GM23338 (cell line): ENCODE measurements around the gene MSRB1. TPM values are rescaled to one million over a fixed set of nuclear protein-coding genes. Genes with fewer than 3 reads are reported as not detected.

Source experiments
- ATAC-seq: fragments of 200-7000 bp; cut with Tn5 transposase; 3 replicates; pipeline ENCODE4 v1.9.1; 2020
- DNase-seq: peaks from one replicate; pipeline ENCODE4 v3.0.0-alpha.2; 2015; ENCODE audit warnings: low spot score
- H2AFZ ChIP-seq: fragments of 200-600 bp; sonication (generic); 2 replicates; pipeline ENCODE4 v1.8.0; 2016; ENCODE audit warnings: antibody characterized with exemption, mild to moderate bottlenecking, moderate library complexity
- H3F3A ChIP-seq: fragments of 200-600 bp; sonication (generic); replicated peaks from 2 replicates; pipeline ENCODE4 v1.8.0; 2017; ENCODE audit warnings: antibody characterized with exemption, mixed run types, low read depth
- H3K27ac ChIP-seq: fragments of 200-600 bp; sonication (generic); 2 replicates; pipeline ENCODE4 v1.6.1; 2016; ENCODE audit warnings: low read depth
- H3K27me3 ChIP-seq: fragments of 200-600 bp; sonication (generic); 2 replicates; pipeline ENCODE4 v1.8.0; 2016; ENCODE audit warnings: mild to moderate bottlenecking, mixed run types, moderate library complexity; ENCODE audit not compliant: insufficient read depth
- H3K36me3 ChIP-seq: fragments of 200-600 bp; sonication (generic); 2 replicates; pipeline ENCODE4 v1.8.0; 2016; ENCODE audit warnings: mild to moderate bottlenecking; ENCODE audit not compliant: insufficient read depth
- H3K4me1 ChIP-seq: fragments of 200-600 bp; sonication (generic); 2 replicates; pipeline ENCODE4 v1.8.0; 2016; ENCODE audit warnings: mild to moderate bottlenecking, moderate library complexity; ENCODE audit not compliant: insufficient read depth
- H3K4me2 ChIP-seq: fragments of 200-600 bp; sonication (generic); 2 replicates; pipeline ENCODE4 v1.7.1; 2017; ENCODE audit warnings: mixed run types
- H3K4me3 ChIP-seq: fragments of 200-600 bp; sonication (generic); 2 replicates; pipeline ENCODE4 v1.6.1; 2016; ENCODE audit warnings: mixed run types
- H3K79me2 ChIP-seq: fragments of 200-600 bp; sonication (generic); replicated peaks from 2 replicates; pipeline ENCODE4 v1.8.0; 2017; ENCODE audit warnings: mild to moderate bottlenecking; ENCODE audit not compliant: insufficient read depth
- H3K9me2 ChIP-seq: fragments of 200-600 bp; sonication (generic); 2 replicates; pipeline ENCODE4 v1.8.0; 2017; ENCODE audit not compliant: insufficient read depth
- H4K20me1 ChIP-seq: fragments of 200-600 bp; sonication (generic); replicated peaks from 2 replicates; pipeline ENCODE4 v1.8.0; 2017; ENCODE audit warnings: mild to moderate bottlenecking; ENCODE audit not compliant: insufficient read depth
- H3K27ac Mint-ChIP-seq: 2 replicates; pipeline ENCODE4 v1.8.0; 2020; ENCODE audit warnings: inconsistent platforms, mild to moderate bottlenecking, moderate library complexity, mixed read lengths
- H3K27me3 Mint-ChIP-seq: 3 replicates; pipeline ENCODE4 v1.8.0; 2022; ENCODE audit warnings: low read depth, mild to moderate bottlenecking, moderate library complexity, mixed read lengths, inconsistent platforms; ENCODE audit not compliant: insufficient read depth, poor library complexity
- H3K36me3 Mint-ChIP-seq: 3 replicates; pipeline ENCODE4 v1.8.0; 2021; ENCODE audit warnings: low read depth, mild to moderate bottlenecking, inconsistent platforms, moderate library complexity, mixed read lengths
- H3K4me1 Mint-ChIP-seq: 3 replicates; pipeline ENCODE4 v1.8.0; 2020; ENCODE audit warnings: mild to moderate bottlenecking, inconsistent platforms, mixed read lengths
- H3K4me3 Mint-ChIP-seq: 3 replicates; pipeline ENCODE4 v1.8.0; 2021; ENCODE audit warnings: moderate library complexity, mild to moderate bottlenecking, inconsistent platforms, mixed read lengths
- H3K9me3 Mint-ChIP-seq: 3 replicates; pipeline ENCODE4 v1.8.0; 2020; ENCODE audit warnings: moderate library complexity, mild to moderate bottlenecking, inconsistent platforms, mixed read lengths
- CREB1 ChIP-seq: fragments of 250-450 bp; sonication (Bioruptor Pico); IDR thresholded peaks from 2 replicates; pipeline ENCODE4 v1.5.0; 2020; ENCODE audit warnings: low read depth, mild to moderate bottlenecking, moderate library complexity
- CTCF ChIP-seq, 2 experiments: fragments of 200-600 bp in 1 of 2; sonication (generic) in 1 of 2; conservative IDR thresholded peaks; 2 replicates each; pipeline versions ENCODE4 v1.5.1 to v1.6.1; 2016 to 2017; ENCODE audit warnings: antibody characterized with exemption in 2 of 2, low read depth in 2 of 2, mild to moderate bottlenecking in 2 of 2, moderate library complexity in 1 of 2
- EZH2 ChIP-seq: fragments of 200-600 bp; sonication (generic); IDR thresholded peaks from one replicate; pipeline ENCODE4 v1.8.0; 2017; ENCODE audit warnings: antibody characterized with exemption, mild to moderate bottlenecking, low read depth; ENCODE audit not compliant: unreplicated experiment
- EZH2phosphoT487 ChIP-seq: fragments of 200-600 bp; sonication (generic); IDR thresholded peaks from one replicate; pipeline ENCODE4 v1.8.1; 2018; ENCODE audit warnings: antibody characterized with exemption; ENCODE audit not compliant: unreplicated experiment
- JUNB ChIP-seq: IDR thresholded peaks from one replicate; pipeline ENCODE4 v1.6.1; 2016; ENCODE audit warnings: antibody characterized with exemption; ENCODE audit not compliant: unreplicated experiment
- NANOG ChIP-seq: IDR thresholded peaks from 2 replicates; pipeline ENCODE4 v1.6.1; 2016; ENCODE audit warnings: antibody characterized with exemption, borderline replicate concordance
- POLR2AphosphoS5 ChIP-seq: IDR thresholded peaks from 2 replicates; pipeline ENCODE4 v1.6.1; 2016; ENCODE audit warnings: antibody characterized with exemption, low read depth
- REST ChIP-seq: IDR thresholded peaks from one replicate; pipeline ENCODE4 v1.6.1; 2018; ENCODE audit warnings: antibody characterized with exemption; ENCODE audit not compliant: unreplicated experiment
- STAT1 ChIP-seq: IDR thresholded peaks from one replicate; pipeline ENCODE4 v1.6.1; 2016; ENCODE audit warnings: antibody characterized with exemption; ENCODE audit not compliant: unreplicated experiment
- ZNF114 ChIP-seq: fragments of 250-450 bp; sonication (Bioruptor Pico); IDR thresholded peaks from 2 replicates; pipeline ENCODE4 v1.5.0; 2020; ENCODE audit warnings: mild to moderate bottlenecking, moderate library complexity
- ZNF331 ChIP-seq: fragments of 250-450 bp; sonication (Bioruptor Pico); IDR thresholded peaks from 2 replicates; pipeline ENCODE4 v1.5.0; 2020; ENCODE audit warnings: low read depth, mild to moderate bottlenecking, moderate library complexity
- polyA plus RNA-seq: library from polyadenylated mRNA; unstranded; fragments of >200 nt; fragmentation: Nextera tagmentation; extraction: Ambion mirVana; gene quantifications from 2 replicates; pipeline ENCODE4 v1.2.1, GENCODE V29; 2016
- total RNA-seq: library from RNA; depleted of rRNA; stranded (reverse); fragments of >200 nt; shearing (Covaris generic); gene quantifications from 2 replicates; pipeline ENCODE4 v1.2.3, GENCODE V29; 2014
- TF ChIP-seq, protein P1 (sequence below): IDR thresholded peaks from 2 replicates; pipeline ENCODE4 v1.6.1; 2016; ENCODE audit warnings: antibody characterized with exemption
- TF ChIP-seq, protein P2 (sequence below): fragments of 250-450 bp; sonication (Bioruptor Pico); IDR thresholded peaks from 2 replicates; pipeline ENCODE4 v1.5.0; 2020; ENCODE audit warnings: mild to moderate bottlenecking, moderate library complexity

The MSRB1 gene
- total and polyA plus RNA-seq, 2 experiments from 2014 or later: 30.4 to 31.3 TPM

- peaks cover 16% of the 10 kb centered on the region for H3K36me3 Mint-ChIP-seq
Observed at GRCh38 chr16:1938910-1939309, 4.1 kb downstream of the MSRB1 start.

More at GRCh38 chr16:1938910-1939309, 4.1 kb downstream of the MSRB1 start:
- TF ChIP-seq POLR2AphosphoS5 (no peak), NANOG (no peak), EZH2phosphoT487 (no peak), CTCF (conservative IDR thresholded peaks at IDR 0.05; ENCODE audit: low read depth in 2 of 2) (no peak), JUNB (no peak), STAT1 (no peak), REST (no peak), ZNF114 (CRISPR knock-in tag) (no peak), EZH2 (no peak), ZNF331 (CRISPR knock-in tag) (no peak), CREB1 (no peak)
- TF ChIP-seq, protein P1, sequence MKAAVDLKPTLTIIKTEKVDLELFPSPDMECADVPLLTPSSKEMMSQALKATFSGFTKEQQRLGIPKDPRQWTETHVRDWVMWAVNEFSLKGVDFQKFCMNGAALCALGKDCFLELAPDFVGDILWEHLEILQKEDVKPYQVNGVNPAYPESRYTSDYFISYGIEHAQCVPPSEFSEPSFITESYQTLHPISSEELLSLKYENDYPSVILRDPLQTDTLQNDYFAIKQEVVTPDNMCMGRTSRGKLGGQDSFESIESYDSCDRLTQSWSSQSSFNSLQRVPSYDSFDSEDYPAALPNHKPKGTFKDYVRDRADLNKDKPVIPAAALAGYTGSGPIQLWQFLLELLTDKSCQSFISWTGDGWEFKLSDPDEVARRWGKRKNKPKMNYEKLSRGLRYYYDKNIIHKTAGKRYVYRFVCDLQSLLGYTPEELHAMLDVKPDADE: no peak
- TF ChIP-seq, protein P2, sequence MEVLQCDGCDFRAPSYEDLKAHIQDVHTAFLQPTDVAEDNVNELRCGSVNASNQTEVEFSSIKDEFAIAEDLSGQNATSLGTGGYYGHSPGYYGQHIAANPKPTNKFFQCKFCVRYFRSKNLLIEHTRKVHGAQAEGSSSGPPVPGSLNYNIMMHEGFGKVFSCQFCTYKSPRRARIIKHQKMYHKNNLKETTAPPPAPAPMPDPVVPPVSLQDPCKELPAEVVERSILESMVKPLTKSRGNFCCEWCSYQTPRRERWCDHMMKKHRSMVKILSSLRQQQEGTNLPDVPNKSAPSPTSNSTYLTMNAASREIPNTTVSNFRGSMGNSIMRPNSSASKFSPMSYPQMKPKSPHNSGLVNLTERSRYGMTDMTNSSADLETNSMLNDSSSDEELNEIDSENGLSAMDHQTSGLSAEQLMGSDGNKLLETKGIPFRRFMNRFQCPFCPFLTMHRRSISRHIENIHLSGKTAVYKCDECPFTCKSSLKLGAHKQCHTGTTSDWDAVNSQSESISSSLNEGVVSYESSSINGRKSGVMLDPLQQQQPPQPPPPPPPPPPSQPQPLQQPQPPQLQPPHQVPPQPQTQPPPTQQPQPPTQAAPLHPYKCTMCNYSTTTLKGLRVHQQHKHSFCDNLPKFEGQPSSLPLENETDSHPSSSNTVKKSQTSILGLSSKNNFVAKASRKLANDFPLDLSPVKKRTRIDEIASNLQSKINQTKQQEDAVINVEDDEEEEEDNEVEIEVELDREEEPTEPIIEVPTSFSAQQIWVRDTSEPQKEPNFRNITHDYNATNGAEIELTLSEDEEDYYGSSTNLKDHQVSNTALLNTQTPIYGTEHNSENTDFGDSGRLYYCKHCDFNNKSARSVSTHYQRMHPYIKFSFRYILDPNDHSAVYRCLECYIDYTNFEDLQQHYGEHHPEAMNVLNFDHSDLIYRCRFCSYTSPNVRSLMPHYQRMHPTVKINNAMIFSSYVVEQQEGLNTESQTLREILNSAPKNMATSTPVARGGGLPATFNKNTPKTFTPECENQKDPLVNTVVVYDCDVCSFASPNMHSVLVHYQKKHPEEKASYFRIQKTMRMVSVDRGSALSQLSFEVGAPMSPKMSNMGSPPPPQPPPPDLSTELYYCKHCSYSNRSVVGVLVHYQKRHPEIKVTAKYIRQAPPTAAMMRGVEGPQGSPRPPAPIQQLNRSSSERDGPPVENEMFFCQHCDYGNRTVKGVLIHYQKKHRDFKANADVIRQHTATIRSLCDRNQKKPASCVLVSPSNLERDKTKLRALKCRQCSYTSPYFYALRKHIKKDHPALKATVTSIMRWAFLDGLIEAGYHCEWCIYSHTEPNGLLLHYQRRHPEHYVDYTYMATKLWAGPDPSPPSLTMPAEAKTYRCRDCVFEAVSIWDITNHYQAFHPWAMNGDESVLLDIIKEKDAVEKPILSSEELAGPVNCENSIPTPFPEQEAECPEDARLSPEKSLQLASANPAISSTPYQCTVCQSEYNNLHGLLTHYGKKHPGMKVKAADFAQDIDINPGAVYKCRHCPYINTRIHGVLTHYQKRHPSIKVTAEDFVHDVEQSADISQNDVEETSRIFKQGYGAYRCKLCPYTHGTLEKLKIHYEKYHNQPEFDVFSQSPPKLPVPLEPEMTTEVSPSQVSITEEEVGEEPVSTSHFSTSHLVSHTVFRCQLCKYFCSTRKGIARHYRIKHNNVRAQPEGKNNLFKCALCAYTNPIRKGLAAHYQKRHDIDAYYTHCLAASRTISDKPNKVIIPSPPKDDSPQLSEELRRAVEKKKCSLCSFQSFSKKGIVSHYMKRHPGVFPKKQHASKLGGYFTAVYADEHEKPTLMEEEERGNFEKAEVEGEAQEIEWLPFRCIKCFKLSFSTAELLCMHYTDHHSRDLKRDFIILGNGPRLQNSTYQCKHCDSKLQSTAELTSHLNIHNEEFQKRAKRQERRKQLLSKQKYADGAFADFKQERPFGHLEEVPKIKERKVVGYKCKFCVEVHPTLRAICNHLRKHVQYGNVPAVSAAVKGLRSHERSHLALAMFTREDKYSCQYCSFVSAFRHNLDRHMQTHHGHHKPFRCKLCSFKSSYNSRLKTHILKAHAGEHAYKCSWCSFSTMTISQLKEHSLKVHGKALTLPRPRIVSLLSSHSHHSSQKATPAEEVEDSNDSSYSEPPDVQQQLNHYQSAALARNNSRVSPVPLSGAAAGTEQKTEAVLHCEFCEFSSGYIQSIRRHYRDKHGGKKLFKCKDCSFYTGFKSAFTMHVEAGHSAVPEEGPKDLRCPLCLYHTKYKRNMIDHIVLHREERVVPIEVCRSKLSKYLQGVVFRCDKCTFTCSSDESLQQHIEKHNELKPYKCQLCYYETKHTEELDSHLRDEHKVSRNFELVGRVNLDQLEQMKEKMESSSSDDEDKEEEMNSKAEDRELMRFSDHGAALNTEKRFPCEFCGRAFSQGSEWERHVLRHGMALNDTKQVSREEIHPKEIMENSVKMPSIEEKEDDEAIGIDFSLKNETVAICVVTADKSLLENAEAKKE (CRISPR knock-in tag): no peak
- Histone ChIP-seq H3K27ac (no peak overlapping the region), H3F3A (0 out of 2 replicates have a peak, but pooled peaks cover 8% of the 10 kb centered on the region), H3K79me2 (no peaks in the 10 kb centered on the region), H3K27me3 (no peaks in the 10 kb centered on the region), H3K4me2 (no peak overlapping the region), H4K20me1 (no peaks in the 10 kb centered on the region; the same call in 1 of the 2 replicates), H3K9me2 (no peaks in the 10 kb centered on the region), H2AFZ (no peak overlapping the region), H3K4me1 (peaks cover 14% of the 10 kb centered on the region; the same call in 1 of the 2 replicates), H3K36me3 (no peaks in the 10 kb centered on the region), H3K4me3 (no peak overlapping the region)
- Mint-ChIP-seq H3K27me3 (peaks cover 6% of the 10 kb centered on the region), H3K4me1 (peaks cover 11% of the 10 kb centered on the region), H3K9me3 (no peaks in the 10 kb centered on the region), H3K27ac (no peak overlapping the region), H3K4me3 (no peak overlapping the region)
- no peak for ATAC-seq
- DNase-seq: no peak
